ENCODE data around the gene FUS.
"Not testable (repeated sequence)": the region's sequence is repeated elsewhere in the genome, so short reads cannot be mapped to it uniquely, and the experiment has no call there.

Gene FUS

DNA sequence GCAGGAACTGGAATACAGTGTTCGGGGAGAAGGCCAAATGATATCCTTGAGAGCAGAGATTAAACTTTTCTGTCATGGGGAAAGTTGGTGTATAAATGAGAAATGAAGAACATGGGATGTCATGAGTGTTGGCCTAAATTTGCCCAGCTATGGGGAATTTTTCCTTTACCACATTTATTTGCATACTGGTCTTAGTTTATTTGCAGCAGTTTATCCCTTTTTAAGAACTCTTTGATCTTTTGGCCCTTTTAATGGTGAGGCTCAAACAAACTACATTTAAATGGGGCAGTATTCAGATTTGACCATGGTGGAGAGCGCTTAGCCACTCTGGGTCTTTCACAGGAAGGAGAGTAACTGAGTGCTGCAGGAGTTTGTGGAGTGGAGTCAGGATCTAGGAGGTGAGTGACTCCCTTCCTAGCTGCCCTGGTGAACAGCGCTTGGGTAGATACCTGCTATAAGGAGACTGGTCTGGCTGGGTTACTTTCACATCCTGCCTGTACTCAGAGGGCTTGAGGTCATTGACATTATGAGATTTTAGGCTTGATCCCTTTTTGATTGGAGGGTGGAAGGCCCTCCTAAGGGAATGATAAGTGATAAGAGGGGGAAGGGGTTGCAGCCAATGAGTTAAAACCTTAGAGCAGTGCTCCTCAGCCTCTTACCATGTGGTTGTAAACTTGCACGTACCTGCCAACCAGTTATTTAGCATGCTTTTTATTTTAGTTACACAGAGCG is 11.9 kb downstream of the FUS start:
- Histone ChIP-seq H3K4me1 (ENCODE audit: control insufficient read depth, insufficient read depth, low read length) (no peaks in the 10 kb centered on the region), H3K9ac (ENCODE audit: low read length) (no peak overlapping the region), H3K9me3 (ENCODE audit: control insufficient read depth, low read length) (no peaks in the 10 kb centered on the region), H3K27me3 (ENCODE audit: control insufficient read depth, insufficient read depth, low read length) (no peaks in the 10 kb centered on the region), H3K4me3 (ENCODE audit: low read length) (no peak overlapping the region), H3K36me3 (ENCODE audit: control insufficient read depth, insufficient read depth, low read length) (peaks cover 20% of the 10 kb centered on the region)

DNA sequence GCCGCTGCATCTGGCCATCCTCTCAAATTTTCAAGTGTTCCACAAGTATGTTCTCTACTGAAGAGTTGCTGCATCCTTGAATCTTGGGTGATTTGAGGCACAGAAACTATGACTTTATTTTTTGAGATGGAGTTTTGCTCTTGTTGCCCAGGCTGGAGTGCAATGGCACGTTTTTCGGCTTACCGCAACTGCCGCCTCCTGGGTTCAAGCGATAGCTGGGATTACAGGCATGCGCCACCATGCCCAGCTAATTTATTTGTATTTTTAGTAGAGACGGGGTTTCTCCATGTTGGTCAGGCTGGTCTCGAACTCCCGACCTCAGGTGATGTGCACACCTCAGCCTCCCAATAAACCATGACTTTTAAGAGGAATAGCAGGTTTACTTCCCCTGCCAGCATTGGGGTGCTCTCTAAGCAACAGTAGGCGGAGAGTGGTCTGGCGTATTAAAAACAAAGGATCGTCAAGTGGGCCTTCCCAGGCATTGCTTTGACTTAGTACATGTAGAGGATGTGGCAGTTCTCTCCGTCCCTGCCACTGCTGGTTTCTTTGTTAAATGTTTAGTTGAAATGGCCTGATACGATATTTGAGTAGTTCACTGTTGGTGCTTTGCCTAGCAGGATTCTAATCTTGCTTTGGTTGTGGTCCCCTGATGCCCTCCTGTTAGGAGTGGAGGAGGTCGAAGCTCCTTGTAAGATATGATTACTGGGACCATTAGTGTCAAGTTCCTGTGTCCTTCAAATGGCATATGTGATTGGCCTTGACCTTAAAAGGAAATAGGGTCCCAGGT is 13.1 kb downstream of the FUS start:
- H3K27me3 ChIP-seq (ENCODE audit: control insufficient read depth, insufficient read depth, low read length), result no peaks in the 10 kb centered on the region
- no peak overlapping the region for H3K9ac ChIP-seq (ENCODE audit: low read length)
- peaks cover 18% of the 10 kb centered on the region for H3K36me3 ChIP-seq (ENCODE audit: control insufficient read depth, insufficient read depth, low read length)
- H3K4me1 ChIP-seq (ENCODE audit: control insufficient read depth, insufficient read depth, low read length), result no peaks in the 10 kb centered on the region
- H3K4me3 ChIP-seq (ENCODE audit: low read length), result no peak overlapping the region
- no peaks in the 10 kb centered on the region for H3K9me3 ChIP-seq (ENCODE audit: control insufficient read depth, low read length)

DNA sequence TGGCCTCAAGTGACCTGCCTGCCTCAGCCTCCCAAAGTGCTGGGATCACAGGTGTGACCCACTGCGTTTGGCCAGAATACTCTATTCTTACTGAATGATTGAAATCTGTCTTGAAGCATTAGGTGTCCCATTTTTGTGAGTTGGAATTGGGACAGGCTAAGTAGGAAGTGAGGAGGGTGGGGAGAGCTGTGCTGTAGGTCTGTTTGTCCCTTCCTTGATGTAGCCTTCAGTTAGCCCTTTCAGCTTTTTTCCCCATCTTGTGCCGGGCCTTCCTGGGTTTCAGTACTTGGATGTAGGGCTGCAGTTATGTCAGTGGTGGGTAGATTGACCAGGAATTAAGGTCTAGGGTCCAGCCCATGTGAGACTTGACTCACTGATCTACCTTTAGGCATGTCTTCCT is 13.9 kb downstream of the FUS start:
- H3K9ac ChIP-seq (ENCODE audit: low read length), result no peak overlapping the region
- no peaks in the 10 kb centered on the region for H3K9me3 ChIP-seq (ENCODE audit: control insufficient read depth, low read length)
- H3K27me3 ChIP-seq (ENCODE audit: control insufficient read depth, insufficient read depth, low read length), result no peaks in the 10 kb centered on the region
- H3K4me3 ChIP-seq (ENCODE audit: low read length), result no peak overlapping the region
- peaks cover 18% of the 10 kb centered on the region for H3K36me3 ChIP-seq (ENCODE audit: control insufficient read depth, insufficient read depth, low read length)
- H3K4me1 ChIP-seq (ENCODE audit: control insufficient read depth, insufficient read depth, low read length), result no peaks in the 10 kb centered on the region

DNA sequence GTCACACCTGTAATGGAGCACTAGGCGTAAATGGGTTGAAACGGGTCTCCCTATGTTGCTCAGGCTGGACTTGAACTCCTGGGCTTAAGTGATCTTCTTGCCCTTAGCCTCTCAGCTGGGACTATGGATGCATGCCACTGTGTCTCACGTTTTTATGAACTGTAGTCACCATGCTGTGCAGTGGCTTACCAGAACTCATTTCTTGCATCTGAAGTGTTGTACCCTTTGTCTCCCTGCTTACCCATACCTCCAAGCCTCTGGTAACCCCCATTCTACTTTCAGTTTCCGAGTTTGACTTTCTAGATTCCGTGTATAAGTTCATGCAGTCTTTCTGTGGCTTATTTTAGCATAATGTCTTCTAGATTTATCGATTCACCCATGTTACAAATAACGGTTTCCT is 15.0 kb downstream of the FUS start:
- Histone ChIP-seq H3K4me1 (ENCODE audit: control insufficient read depth, insufficient read depth, low read length) (no peaks in the 10 kb centered on the region), H3K36me3 (ENCODE audit: control insufficient read depth, insufficient read depth, low read length) (peaks cover 12% of the 10 kb centered on the region), H3K27me3 (ENCODE audit: control insufficient read depth, insufficient read depth, low read length) (no peaks in the 10 kb centered on the region), H3K9me3 (ENCODE audit: control insufficient read depth, low read length) (no peaks in the 10 kb centered on the region), H3K4me3 (ENCODE audit: low read length) (no peak overlapping the region), H3K9ac (ENCODE audit: low read length) (no peak overlapping the region)

DNA sequence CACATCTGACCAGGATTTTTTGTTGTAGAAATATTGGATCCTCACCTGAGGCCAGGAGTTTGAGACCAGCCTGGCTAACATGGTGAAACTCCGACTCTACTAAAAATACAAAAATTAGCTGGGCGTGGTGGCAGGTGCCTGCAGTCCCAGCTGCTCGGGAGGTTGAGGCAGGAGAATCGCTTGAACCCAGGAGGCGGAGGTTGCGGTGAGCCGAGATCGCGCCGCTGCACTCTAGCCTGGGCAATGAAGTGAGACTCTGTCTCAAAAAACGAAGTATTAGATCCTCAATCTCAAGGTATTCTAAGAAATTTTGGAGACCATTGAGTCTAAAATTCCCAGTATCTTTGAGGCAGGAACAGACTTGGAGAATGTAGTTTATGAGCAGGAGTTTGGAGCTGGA is 15.9 kb downstream of the FUS start:
- H3K9me3 ChIP-seq (ENCODE audit: control insufficient read depth, low read length); H3K36me3 ChIP-seq (ENCODE audit: control insufficient read depth, insufficient read depth, low read length); H3K9ac ChIP-seq (ENCODE audit: low read length); H3K4me3 ChIP-seq (ENCODE audit: low read length); H3K27me3 ChIP-seq (ENCODE audit: control insufficient read depth, insufficient read depth, low read length); H3K4me1 ChIP-seq (ENCODE audit: control insufficient read depth, insufficient read depth, low read length): not testable (repeated sequence)

DNA sequence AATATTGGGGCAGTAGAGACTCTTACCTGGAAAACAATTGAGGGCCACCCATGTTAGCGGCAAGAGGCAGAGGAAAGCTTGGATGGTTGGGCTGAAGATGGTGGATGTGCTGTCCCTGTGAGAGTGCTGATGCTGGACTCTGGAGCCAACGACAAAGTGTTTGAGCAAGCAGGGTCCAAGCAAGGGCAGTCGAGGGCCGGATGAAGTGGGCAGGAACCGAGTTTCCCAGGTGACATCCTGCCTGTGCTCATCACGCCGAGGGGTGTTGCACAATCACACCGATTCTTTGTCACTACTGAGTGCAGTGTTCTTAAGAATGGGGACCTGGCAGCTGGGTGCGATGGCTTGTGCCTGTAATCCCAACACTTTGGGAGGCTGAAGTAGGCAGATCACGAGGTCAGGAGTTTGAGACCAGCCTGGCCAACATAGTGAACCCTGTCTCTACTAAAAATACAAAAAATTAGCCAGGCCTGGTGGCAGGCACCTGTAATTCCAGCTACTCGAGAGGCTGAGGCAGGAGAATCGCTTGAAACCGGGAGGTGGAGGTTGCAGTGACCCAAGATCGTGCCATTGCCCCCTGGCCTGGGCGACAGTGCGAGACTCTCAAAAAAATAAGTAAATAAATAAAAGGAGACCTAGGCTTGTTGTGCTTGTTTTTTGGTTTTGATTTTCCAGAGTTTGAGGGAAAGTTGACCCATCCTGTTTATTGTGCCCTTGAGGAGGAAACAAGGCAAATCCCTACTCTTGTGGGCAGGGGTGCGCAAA is 16.6 kb downstream of the FUS start:
- H3K4me3 ChIP-seq (ENCODE audit: low read length), result no peak overlapping the region
- H3K9me3 ChIP-seq (ENCODE audit: control insufficient read depth, low read length), result no peaks in the 10 kb centered on the region
- H3K36me3 ChIP-seq (ENCODE audit: control insufficient read depth, insufficient read depth, low read length), result peaks cover 6% of the 10 kb centered on the region
- H3K4me1 ChIP-seq (ENCODE audit: control insufficient read depth, insufficient read depth, low read length), result peaks cover 7% of the 10 kb centered on the region
- no peak overlapping the region for H3K9ac ChIP-seq (ENCODE audit: low read length)
- H3K27me3 ChIP-seq (ENCODE audit: control insufficient read depth, insufficient read depth, low read length), result no peaks in the 10 kb centered on the region

DNA sequence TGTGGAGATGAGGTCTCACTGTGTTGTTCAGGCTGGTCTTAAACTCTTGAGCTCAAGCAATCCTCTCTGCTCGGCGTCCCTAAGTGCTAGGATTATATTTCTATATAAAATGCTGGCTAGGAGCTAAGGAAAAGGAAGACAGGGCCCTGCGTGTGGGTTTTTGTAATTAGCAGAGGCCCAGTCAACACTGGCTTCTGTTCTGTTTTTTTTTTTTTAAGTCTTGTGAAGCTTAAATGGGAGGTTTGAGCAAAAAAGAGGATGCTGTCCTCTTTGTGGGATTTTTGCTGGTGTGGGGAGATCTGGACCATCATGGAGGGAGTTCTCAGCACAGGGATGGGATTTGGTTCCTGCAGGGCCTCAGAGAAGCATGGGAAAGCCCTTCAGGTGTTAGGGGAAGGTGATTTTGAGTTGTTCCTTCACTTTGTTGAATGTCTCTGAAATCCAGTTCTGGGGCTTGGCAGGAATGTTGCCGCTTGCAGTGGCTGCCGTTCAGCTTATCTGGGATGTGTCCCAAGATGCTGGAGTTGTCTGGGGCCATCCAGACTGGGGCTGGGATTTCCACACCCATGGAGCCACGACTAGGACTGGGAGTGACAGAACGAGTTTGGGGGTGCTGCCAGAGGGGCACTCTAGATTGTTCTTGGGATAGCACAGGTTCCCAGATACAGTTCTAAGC is 18.4 kb downstream of the FUS start:
- H3K9ac ChIP-seq (ENCODE audit: low read length), result no peak overlapping the region
- peaks cover 19% of the 10 kb centered on the region for H3K4me1 ChIP-seq (ENCODE audit: control insufficient read depth, insufficient read depth, low read length)
- no peaks in the 10 kb centered on the region for H3K27me3 ChIP-seq (ENCODE audit: control insufficient read depth, insufficient read depth, low read length)
- no peak overlapping the region for H3K4me3 ChIP-seq (ENCODE audit: low read length)
- H3K9me3 ChIP-seq (ENCODE audit: control insufficient read depth, low read length), result no peaks in the 10 kb centered on the region
- no peaks in the 10 kb centered on the region for H3K36me3 ChIP-seq (ENCODE audit: control insufficient read depth, insufficient read depth, low read length)

DNA sequence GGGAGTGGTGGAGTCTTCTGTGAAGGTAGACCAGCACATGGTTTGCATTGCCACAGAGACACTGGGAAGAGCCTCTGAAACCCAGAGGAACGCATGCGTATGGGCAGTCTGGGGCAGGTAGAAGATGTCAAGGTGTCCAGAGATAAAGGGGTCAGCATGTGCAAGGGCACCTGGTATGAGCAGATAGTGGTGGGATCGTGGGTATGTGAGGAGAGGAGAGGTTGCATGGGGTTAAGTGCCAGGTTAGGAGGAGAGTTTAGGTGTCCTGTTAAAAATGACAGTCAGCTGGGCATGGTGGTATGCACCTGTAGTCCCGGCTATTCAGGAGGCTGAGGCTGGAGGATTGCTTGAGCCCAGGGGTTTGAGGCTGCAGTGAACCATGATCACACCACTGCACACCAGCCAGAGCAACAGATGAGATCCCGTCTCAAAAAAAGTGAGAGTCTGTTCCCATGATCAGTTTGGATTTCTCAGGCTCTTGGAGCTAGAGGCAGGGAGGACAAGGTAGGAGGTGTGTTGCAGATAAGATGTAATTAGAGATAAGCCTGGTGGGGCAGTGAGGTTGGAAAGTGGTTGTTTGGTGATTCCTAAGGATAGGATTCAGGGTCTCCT is 19.6 kb downstream of the FUS start:
- H3K36me3 ChIP-seq (ENCODE audit: control insufficient read depth, insufficient read depth, low read length), result no peaks in the 10 kb centered on the region
- peaks cover 19% of the 10 kb centered on the region for H3K4me1 ChIP-seq (ENCODE audit: control insufficient read depth, insufficient read depth, low read length)
- H3K9ac ChIP-seq (ENCODE audit: low read length), result no peak overlapping the region
- no peaks in the 10 kb centered on the region for H3K27me3 ChIP-seq (ENCODE audit: control insufficient read depth, insufficient read depth, low read length)
- no peak overlapping the region for H3K4me3 ChIP-seq (ENCODE audit: low read length)
- no peaks in the 10 kb centered on the region for H3K9me3 ChIP-seq (ENCODE audit: control insufficient read depth, low read length)

DNA sequence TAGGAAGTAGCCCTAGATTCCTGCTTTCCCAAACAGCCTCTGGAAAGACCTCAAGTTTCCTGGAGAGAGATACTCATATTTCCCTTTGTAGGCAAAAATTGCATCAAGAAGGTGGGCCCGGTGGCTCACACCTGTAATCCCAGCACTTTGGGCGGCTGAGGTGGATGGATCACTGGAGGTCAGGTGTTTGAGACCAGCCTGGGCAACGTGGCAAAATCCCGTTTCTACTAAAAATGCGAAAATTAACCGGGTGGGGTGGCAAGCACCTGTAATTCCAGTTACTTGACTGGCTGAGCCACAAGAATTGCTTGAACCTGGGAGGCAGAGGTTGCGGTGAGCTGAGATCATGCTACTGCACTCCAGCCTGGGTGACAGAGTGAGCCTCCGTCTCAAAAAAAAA is 20.2 kb downstream of the FUS start:
- H3K9me3 ChIP-seq (ENCODE audit: control insufficient read depth, low read length); H3K27me3 ChIP-seq (ENCODE audit: control insufficient read depth, insufficient read depth, low read length); H3K36me3 ChIP-seq (ENCODE audit: control insufficient read depth, insufficient read depth, low read length); H3K9ac ChIP-seq (ENCODE audit: low read length); H3K4me3 ChIP-seq (ENCODE audit: low read length): not testable (repeated sequence)
- H3K4me1 ChIP-seq (ENCODE audit: control insufficient read depth, insufficient read depth, low read length), result peaks cover 19% of the 10 kb centered on the region

DNA sequence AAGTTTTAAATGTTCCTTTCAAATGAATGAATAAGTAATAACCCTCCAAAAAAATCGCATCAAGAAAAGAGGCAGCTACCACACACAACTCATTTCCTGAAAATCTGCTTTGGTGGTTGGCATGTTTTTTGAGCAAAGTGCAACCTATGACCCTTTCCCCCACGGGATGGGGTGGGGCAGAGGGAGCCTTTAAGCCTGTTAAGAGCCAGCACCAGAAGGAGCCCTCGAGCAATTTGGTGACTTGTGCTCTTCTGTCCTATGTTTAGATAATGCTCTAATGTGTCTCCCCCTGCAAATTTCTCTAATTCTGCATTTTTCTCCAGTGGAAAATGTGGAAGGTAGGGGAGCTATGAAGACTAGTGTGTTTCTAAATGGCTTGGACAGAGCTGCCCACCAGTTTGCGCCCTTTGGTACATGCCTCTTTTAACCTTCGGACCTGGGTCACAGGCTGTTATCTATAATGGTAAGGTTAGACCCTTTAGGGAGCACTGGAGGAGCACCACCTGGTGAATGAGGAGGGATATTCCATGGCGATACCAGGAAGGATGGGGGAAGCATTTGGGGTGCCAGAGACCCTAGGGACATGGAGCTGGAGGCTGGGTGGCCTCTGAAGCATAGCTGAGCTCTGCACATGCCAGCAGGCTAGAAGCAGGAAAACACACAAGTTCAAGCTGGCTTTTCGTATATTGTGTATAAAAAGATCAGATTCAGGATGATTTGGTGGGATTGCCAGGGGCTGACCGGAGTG is 21.1 kb downstream of the FUS start:
- no peaks in the 10 kb centered on the region for H3K9me3 ChIP-seq (ENCODE audit: control insufficient read depth, low read length)
- H3K27me3 ChIP-seq (ENCODE audit: control insufficient read depth, insufficient read depth, low read length), result no peaks in the 10 kb centered on the region
- no peak overlapping the region for H3K4me3 ChIP-seq (ENCODE audit: low read length)
- H3K9ac ChIP-seq (ENCODE audit: low read length), result peak overlapping the region; percentile 61
- peaks cover 19% of the 10 kb centered on the region for H3K4me1 ChIP-seq (ENCODE audit: control insufficient read depth, insufficient read depth, low read length)
- H3K36me3 ChIP-seq (ENCODE audit: control insufficient read depth, insufficient read depth, low read length), result no peaks in the 10 kb centered on the region

All from mucosa of stomach (tissue), 1 donor.